Omental fat pad (tissue), 4 donors: Measurements from ENCODE around the gene MEF2D. TPM values are rescaled to one million over a fixed set of nuclear protein-coding genes. Genes with fewer than 3 reads are reported as not detected.

Source experiments
- ATAC-seq: fragments of 150-250 bp; one replicate; pipeline ENCODE4 v1.9.1; 2016; ENCODE audit warnings: mild to moderate bottlenecking, moderate library complexity; ENCODE audit not compliant: low FRiP score
- DNase-seq: peaks from one replicate; pipeline ENCODE4 v3.0.0-alpha.2; 2019; ENCODE audit warnings: low spot score
- total RNA-seq, 4 donors: library from RNA; depleted of rRNA; stranded (reverse); fragments of >200 nt; gene quantifications; one replicate each; pipeline ENCODE4 v1.1.0, GENCODE V29; 2016
- TF ChIP-seq, protein P1 (sequence below), 3 donors: fragments of 450-650 bp; IDR thresholded peaks; one replicate each; pipeline ENCODE4 v1.5.1; 2016 to 2017; ENCODE audit warnings: antibody characterized with exemption in 3 of 3, mild to moderate bottlenecking in 3 of 3, moderate library complexity in 2 of 3

Gene MEF2D
- total RNA-seq, 4 donors from 2014 or later, result 22.8 to 33.8 (median 28.1) TPM

DNA sequence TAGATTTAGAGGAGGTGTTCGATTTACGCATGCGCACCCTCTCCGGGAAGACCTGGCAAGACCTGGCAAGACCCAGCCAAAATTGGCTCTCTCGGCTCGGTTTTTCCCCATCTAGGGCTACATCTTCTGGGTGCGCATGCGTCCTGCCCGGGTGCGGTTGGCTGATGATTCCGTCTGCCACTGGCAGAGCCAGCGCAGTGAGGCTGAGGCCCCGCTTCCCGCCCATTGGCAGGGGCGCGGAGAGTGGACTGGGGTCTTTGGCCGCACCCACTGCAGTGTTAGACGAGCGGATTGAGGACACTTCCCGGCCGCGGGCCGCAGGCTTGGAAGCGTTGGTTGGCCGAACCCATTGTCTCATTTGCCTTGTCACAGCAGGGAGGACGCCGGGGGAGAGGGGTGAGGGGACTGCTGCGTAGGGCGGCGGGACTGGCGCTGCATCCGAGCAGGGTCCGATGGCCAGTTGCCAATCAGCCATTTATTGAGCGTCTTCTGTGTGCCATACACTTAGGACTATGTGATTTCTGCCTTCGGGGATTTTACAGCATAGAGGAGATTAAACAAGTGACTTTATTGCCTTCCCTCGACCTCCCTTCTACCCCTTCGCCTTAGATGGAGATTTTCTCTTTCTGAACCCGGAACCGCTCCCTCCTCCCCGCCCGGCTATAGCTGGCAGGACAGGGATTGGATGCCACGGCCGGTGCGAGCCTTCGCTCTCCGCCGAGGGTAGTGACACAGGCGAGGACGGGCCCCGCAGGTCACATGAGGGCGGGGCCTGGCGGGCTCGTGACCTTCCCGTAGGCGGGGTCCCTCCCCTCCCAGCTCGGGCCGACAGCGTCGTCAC is 43.7 kb downstream of the MEF2D start:
- TF ChIP-seq, protein P1, sequence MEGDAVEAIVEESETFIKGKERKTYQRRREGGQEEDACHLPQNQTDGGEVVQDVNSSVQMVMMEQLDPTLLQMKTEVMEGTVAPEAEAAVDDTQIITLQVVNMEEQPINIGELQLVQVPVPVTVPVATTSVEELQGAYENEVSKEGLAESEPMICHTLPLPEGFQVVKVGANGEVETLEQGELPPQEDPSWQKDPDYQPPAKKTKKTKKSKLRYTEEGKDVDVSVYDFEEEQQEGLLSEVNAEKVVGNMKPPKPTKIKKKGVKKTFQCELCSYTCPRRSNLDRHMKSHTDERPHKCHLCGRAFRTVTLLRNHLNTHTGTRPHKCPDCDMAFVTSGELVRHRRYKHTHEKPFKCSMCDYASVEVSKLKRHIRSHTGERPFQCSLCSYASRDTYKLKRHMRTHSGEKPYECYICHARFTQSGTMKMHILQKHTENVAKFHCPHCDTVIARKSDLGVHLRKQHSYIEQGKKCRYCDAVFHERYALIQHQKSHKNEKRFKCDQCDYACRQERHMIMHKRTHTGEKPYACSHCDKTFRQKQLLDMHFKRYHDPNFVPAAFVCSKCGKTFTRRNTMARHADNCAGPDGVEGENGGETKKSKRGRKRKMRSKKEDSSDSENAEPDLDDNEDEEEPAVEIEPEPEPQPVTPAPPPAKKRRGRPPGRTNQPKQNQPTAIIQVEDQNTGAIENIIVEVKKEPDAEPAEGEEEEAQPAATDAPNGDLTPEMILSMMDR (IDR thresholded peaks at IDR 0.05), result no peak
- ATAC-seq, result peak; percentile 93
- peak; percentile 93 for DNase-seq

DNA sequence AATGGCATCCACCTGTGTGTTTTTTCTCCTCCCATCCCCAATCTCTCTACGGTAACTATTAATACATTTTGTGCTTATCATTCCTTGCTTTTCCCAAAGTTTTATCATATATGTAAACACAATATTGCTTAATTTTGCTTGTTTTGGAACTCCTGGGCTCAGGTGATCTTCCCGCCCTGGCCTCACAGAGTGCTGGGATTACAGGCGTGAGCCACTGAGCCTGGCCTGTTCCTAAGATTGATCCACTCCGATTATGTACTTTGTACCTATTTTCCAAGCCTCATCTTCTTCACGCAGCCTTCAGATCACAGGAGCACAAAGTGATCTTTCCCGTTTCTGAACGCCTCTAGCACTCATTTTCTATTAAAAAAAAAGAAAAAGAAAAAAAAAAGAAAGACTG is 45.2 kb downstream of the MEF2D start:
- TF ChIP-seq, protein P1 (IDR thresholded peaks at IDR 0.05), result no peak
- ATAC-seq (no peak), DNase-seq (no peak)

DNA sequence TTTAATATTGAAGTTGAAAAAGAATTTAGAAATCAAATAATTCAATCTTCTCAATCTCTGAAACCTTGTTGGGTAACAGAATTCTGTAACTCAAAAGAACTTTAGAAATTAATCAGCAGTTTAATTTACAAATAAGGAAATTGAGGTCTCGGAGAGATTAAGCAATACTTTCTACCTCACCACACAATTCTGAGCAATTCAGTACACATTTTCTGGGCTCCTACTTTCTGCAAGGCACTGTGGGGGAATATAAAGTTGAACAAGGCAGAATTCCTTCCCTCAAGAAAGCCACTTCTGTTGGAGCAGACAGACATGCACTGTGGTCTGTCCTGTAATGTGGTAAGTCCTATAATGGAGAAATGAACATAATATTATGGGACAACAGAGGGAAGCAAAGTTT is 47.7 kb downstream of the MEF2D start:
- TF ChIP-seq, protein P1 (IDR thresholded peaks at IDR 0.05), result no peak
- DNase-seq (no peak), ATAC-seq (no peak)

DNA sequence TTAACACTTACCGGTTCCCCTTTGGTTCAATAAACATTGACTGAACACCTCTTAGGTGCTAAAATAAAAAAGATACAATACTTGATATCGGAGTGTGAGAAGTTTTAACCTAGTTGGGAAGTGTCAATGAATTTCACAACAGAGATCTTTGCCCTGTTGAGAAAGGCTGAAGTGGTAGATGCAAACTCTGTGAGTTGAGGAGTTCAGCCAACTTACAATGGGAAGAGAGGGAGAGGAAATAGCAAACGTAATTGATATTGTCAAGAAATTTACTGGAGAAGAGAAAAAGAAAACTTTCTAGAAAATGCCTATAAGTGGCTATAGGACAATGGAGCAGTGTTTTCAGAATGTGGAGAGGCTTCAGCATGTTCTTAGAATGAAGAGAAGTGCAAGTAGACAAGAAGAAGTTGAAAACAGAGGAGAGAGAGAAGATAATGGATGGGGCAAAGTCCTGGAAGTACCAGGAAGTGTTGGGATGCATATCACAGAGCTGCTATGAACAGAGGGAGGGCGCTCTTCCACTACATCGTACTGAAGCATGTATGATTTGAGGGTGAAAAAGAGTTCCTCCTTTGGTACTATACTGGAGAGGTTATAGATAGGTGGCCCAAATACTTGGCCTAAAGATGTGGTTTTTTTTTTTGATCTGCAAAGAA is 48.9 kb downstream of the MEF2D start:
- TF ChIP-seq, protein P1 (IDR thresholded peaks at IDR 0.05), result no peak
- ATAC-seq (no peak), DNase-seq (no peak)

DNA sequence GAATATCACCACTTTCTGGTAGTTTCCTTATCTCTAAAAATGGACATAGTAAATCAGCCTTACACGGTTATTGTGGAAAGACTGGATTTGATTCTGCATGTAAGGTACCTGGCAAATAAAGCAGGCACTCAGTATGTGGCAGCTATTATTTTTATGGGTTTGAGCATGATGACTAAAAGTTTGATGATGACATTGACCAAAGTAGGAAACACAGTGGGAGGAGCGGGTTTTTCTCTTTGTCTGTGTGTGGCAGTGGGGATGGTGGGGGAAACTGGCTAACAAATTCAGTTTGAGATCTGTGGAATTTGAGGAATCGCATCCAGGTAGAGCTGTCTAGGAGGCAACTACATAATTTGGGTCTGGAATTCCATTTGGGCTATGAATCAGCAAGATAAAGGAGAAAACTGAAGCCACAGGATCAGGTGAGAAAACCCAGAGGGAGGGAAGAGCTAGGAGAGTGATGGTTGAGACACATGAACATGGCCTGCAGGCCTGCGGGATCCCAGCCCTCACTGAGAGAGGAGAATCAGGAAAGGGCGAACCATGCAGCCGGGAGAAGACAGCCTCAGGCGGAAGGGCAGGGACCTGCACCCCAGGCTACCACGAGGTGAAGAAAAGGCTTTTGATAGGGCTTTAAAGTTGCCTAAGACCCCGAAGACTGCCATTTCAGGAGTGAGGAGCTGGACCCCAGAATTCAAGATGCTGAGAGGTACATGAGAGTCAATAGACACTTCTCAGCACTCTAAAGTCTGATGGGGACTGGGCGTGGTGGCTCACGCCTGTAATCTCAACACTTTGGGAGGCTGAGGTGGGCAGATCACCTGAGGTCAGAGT is 52.2 kb downstream of the MEF2D start:
- ATAC-seq (no peak), DNase-seq (no peak)
- TF ChIP-seq, protein P1 (IDR thresholded peaks at IDR 0.05), result no peak

DNA sequence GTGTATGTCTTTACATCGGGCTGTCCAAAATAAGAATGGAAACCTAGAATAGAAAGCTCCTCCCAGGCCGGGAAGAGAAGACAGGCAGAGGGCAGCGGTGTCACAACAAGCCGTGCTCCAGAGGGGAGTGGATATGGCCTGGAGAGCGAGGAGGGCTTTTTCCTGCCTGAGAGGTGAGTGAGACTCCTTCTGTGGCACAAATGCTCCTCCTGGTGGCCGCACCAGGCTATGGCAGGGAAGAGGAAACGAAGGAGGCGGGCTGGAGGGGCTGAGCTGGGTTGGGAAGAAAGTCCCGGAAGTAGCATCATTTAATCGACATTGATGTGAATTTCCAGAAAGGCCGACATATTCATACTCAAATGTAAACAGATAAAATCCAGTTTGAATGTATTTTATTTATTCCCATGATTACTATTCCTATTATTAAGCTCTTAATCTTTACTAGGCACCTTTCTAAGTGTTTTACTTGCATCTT is 54.7 kb downstream of the MEF2D start:
- peak; percentile 90 for ATAC-seq
- peak; percentile 82 for DNase-seq

More for the DNA sequence above, 54.7 kb downstream of the MEF2D start:
- TF ChIP-seq, protein P1 (IDR thresholded peaks at IDR 0.05), result peak in 2 of 3 donors; percentile 87 to 97
